CD8-positive, alpha-beta memory T cell (primary cell): Measurements from ENCODE around the gene RBM20. TPM values are rescaled to one million over a fixed set of nuclear protein-coding genes. Genes with fewer than 3 reads are reported as not detected.
"Not testable (repeated sequence)": the region's sequence is repeated elsewhere in the genome, so short reads cannot be mapped to it uniquely, and the experiment has no call there.

Source experiments
- CTCF ChIA-PET: fragments of 350-600 bp; sonication (Branson Sonifier 250); formaldehyde crosslinking; loops from one replicate; lab custom pipeline; 2021; ENCODE audit warnings: antibody characterized with exemption; lab: Charles Lee
- POLR2A ChIA-PET: fragments of 350-600 bp; sonication (Branson Sonifier 250); formaldehyde crosslinking; loops from one replicate; lab custom pipeline; 2021; ENCODE audit warnings: antibody characterized with exemption; lab: Charles Lee
- DNase-seq, 5 donors: peaks; one replicate each; pipeline versions ENCODE4 v3.0.0 to v3.0.0-alpha.2; 2020 to 2022; ENCODE audit warnings: mixed read lengths in 1 of 5
- H3K27ac ChIP-seq: one replicate; pipeline ENCODE4 v1.7.0; 2013; ENCODE audit warnings: low read depth, mild to moderate bottlenecking, low read length, moderate library complexity
- H3K27me3 ChIP-seq: 2 replicates; pipeline ENCODE4 v1.7.0; 2013; ENCODE audit warnings: low read length, mild to moderate bottlenecking; ENCODE audit not compliant: insufficient read depth, poor library complexity, severe bottlenecking
- H3K36me3 ChIP-seq: 2 replicates; pipeline ENCODE4 v1.7.0; 2013; ENCODE audit warnings: mild to moderate bottlenecking, low read length, moderate library complexity; ENCODE audit not compliant: insufficient read depth
- H3K4me1 ChIP-seq: 2 replicates; pipeline ENCODE4 v1.7.0; 2013; ENCODE audit warnings: mild to moderate bottlenecking, low read length, moderate library complexity; ENCODE audit not compliant: insufficient read depth
- H3K4me3 ChIP-seq: 2 replicates; pipeline ENCODE4 v1.7.0; 2013; ENCODE audit warnings: mild to moderate bottlenecking, low read length
- H3K9me3 ChIP-seq: 2 replicates; pipeline ENCODE4 v1.7.0; 2013; ENCODE audit warnings: mild to moderate bottlenecking, low read length
- H3K27ac Mint-ChIP-seq, 8 donors: one replicate each; pipeline ENCODE4 v1.8.0; 2020 to 2021; ENCODE audit warnings: mixed read lengths in 8 of 8, mild to moderate bottlenecking in 6 of 8, inconsistent platforms in 3 of 8, moderate library complexity in 3 of 8
- H3K27me3 Mint-ChIP-seq, 2 donors: one replicate each; pipeline ENCODE4 v1.8.0; 2020 to 2021; ENCODE audit warnings: mixed read lengths in 2 of 2, mild to moderate bottlenecking in 1 of 2, moderate library complexity in 1 of 2
- H3K36me3 Mint-ChIP-seq, 3 donors: one replicate each; pipeline ENCODE4 v1.8.0; 2020 to 2021; ENCODE audit warnings: mixed read lengths in 3 of 3, inconsistent platforms in 1 of 3, mild to moderate bottlenecking in 1 of 3
- H3K4me1 Mint-ChIP-seq, 3 donors: one replicate each; pipeline ENCODE4 v1.8.0; 2020 to 2021; ENCODE audit warnings: mixed read lengths in 3 of 3, inconsistent platforms in 1 of 3, mild to moderate bottlenecking in 1 of 3
- H3K4me3 Mint-ChIP-seq, 7 donors: one replicate each; pipeline ENCODE4 v1.8.0; 2020 to 2021; ENCODE audit warnings: mixed read lengths in 7 of 7, mild to moderate bottlenecking in 6 of 7, moderate library complexity in 4 of 7, inconsistent platforms in 2 of 7
- H3K9me3 Mint-ChIP-seq, 5 donors: one replicate each; pipeline ENCODE4 v1.8.0; 2020 to 2022; ENCODE audit warnings: mixed read lengths in 5 of 5, mild to moderate bottlenecking in 3 of 5, moderate library complexity in 2 of 5, inconsistent platforms in 1 of 5
- polyA plus RNA-seq: library from polyadenylated mRNA; unstranded; fragments of 300-500 nt; fragmentation: Illumina TruSeq; gene quantifications from one replicate; pipeline ENCODE4 v1.2.3, GENCODE V29; 2021
- total RNA-seq, 2 experiments: library from RNA; stranded (reverse); gene quantifications; one replicate each; pipeline ENCODE4 v1.2.3, GENCODE V29; 2021

Gene RBM20
- total and polyA plus RNA-seq, 3 experiments from 2014 or later, result 0.07 to 0.09 TPM; not detected in 1

DNA sequence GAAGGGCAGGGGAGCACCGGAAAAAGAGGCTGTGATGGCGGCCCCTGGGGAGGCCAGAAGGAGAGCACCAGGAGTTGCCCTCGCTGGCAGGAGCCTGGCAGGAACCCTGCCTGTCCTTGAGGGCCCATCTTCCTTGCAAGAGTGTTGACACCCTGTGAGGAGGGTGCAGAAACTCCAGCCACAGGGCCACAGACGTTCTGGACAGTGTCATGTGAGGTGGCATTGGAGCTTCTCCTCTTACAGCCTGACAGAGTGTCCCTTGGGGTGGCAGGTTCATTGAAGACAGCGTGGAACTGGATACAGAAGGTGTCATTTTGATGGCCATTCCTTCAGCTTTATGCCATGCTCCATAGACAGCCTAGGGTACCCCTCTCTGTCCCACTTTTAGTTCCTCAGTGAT is 54.2 kb downstream of the RBM20 start:
- no peak for DNase-seq
- H3K4me3 Mint-ChIP-seq, result no peak overlapping the region
- Histone ChIP-seq H3K9me3 (no peaks in the 10 kb centered on the region), H3K36me3 (no peaks in the 10 kb centered on the region), H3K27ac (no peak overlapping the region), H3K4me3 (no peak overlapping the region), H3K4me1 (no peaks in the 10 kb centered on the region), H3K27me3 (no peaks in the 10 kb centered on the region)
- CTCF ChIA-PET, result no interaction called here
- H3K4me1 Mint-ChIP-seq, result no peaks in the 10 kb centered on the region
- H3K9me3 Mint-ChIP-seq, result peaks cover 0 to 1% (median 0%) of the 10 kb centered on the region in 5 donors
- H3K36me3 Mint-ChIP-seq, result peaks cover 0 to 7% (median 0%) of the 10 kb centered on the region in 3 donors
- no peak overlapping the region for H3K27ac Mint-ChIP-seq
- H3K27me3 Mint-ChIP-seq, result peaks cover 8 to 22% of the 10 kb centered on the region in 2 donors
- POLR2A ChIA-PET, result no interaction called here

DNA sequence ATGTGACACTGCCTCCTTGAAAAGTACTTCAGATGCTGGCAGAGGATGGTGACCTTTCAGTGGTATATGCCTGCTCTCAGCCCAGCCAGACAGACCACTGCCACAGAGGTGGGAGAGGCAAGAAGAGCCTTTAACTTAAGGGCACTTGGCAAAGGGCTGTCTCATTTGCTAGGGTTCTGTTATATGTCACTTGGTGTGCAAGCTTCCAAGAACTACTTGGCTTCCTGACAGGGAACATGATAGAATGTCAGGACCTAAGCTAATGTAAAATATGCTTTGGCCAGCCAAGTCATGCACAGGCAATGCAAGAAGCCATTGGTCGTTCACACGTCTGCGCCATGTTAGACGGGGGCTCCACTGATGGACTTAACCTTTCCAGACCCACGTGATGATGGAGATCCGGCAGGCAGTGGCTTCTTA is 54.7 kb downstream of the RBM20 start:
- POLR2A ChIA-PET, result no interaction called here
- CTCF ChIA-PET, result no interaction called here
- H3K4me3 ChIP-seq, result no peak overlapping the region
- no peaks in the 10 kb centered on the region for H3K36me3 ChIP-seq
- Mint-ChIP-seq H3K4me1 (no peaks in the 10 kb centered on the region), H3K9me3 (no peaks in the 10 kb centered on the region), H3K4me3 (no peak overlapping the region), H3K27ac (no peak overlapping the region), H3K36me3 (peaks cover 0 to 7% (median 0%) of the 10 kb centered on the region in 3 donors), H3K27me3 (peaks cover 8 to 20% of the 10 kb centered on the region in 2 donors)
- no peak for DNase-seq
- no peaks in the 10 kb centered on the region for H3K4me1 ChIP-seq
- H3K9me3 ChIP-seq, result no peaks in the 10 kb centered on the region
- no peak overlapping the region for H3K27ac ChIP-seq
- H3K27me3 ChIP-seq, result no peaks in the 10 kb centered on the region

DNA sequence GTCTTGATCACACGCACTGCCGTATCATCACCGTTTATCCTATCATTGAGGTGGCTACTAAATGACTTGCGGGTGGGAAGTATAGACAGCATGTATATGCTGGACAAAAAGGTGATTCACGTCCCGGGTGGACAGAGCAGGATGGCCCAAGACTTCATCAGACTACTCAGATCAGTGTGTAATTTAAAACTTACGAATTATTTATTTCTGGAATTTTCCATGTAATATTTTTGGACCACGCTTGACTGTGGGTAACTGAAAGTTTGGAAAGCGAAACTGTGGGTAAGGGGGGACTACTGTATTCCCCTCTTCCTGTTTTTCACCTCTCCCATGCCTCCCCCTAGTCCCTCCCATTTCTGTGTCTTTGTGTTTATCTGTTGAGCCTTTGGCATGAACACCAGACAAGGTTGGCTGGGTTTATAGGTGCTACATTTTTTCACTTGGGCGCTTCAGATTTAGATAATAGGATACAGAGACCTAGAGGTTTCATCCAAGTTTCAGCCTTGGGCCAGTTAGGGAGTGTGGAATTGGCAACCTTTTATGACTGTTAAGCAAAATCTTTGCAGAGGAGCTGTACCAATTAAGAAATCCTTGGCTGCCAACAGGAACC is 55.8 kb downstream of the RBM20 start:
- Mint-ChIP-seq H3K36me3 (peaks cover 0 to 4% (median 0%) of the 10 kb centered on the region in 3 donors), H3K27me3 (peaks cover 8 to 15% of the 10 kb centered on the region in 2 donors), H3K27ac (no peak overlapping the region), H3K4me3 (no peak overlapping the region), H3K4me1 (no peaks in the 10 kb centered on the region), H3K9me3 (no peaks in the 10 kb centered on the region)
- Histone ChIP-seq H3K4me1 (no peaks in the 10 kb centered on the region), H3K4me3 (no peak overlapping the region), H3K27ac (no peak overlapping the region), H3K9me3 (no peaks in the 10 kb centered on the region), H3K27me3 (no peaks in the 10 kb centered on the region), H3K36me3 (no peaks in the 10 kb centered on the region)
- CTCF ChIA-PET, result no interaction called here
- POLR2A ChIA-PET, result no interaction called here
- no peak for DNase-seq

DNA sequence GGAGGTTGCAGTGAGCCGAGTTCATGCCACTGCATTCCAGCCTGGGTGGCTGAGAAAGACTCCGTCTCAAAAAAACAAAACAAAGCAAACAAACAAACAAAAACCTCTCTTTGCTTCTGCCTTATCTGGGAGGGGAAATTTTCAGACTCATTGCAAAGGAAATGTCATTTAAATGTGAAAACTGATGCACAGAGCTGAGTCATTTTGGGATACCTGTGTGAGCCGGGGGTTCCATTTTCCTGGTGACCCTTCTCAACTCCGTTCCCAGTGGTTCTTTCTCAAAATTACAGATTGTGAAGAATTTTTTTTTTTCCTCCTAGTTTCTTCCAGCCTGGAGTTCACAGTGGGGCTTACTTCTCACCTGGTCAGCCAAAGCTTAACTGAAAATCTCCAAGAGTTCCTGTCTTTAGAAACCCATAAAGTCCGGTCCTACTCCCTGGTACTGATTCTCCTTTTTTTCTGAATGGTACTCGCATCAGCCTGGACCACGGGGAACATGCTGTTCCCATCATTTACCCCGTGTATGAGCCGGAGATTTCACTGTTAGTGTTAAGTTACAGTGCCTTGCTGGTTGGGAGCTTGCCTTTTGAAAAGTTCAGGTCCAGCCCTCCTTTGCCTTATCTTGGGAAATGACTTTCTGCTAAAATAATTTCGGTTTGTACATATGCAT is 56.9 kb downstream of the RBM20 start:
- H3K9me3 Mint-ChIP-seq, result no peaks in the 10 kb centered on the region
- H3K27me3 Mint-ChIP-seq, result peaks cover 7 to 8% of the 10 kb centered on the region in 2 donors
- peaks cover 0 to 4% (median 0%) of the 10 kb centered on the region in 3 donors for H3K36me3 Mint-ChIP-seq
- no peaks in the 10 kb centered on the region for H3K4me1 Mint-ChIP-seq
- DNase-seq, result no peak
- Histone ChIP-seq H3K4me3 (no peak overlapping the region), H3K27ac (no peak overlapping the region), H3K36me3 (no peaks in the 10 kb centered on the region), H3K27me3 (no peaks in the 10 kb centered on the region), H3K4me1 (no peaks in the 10 kb centered on the region), H3K9me3 (no peaks in the 10 kb centered on the region)
- ChIA-PET POLR2A (no interaction called here), CTCF (interaction anchor here (1.2 kb wide), 1 partner anchor 27 kb away, joined by 3 read pairs; no protein-coding TSS in a partner anchor)
- no peak overlapping the region for H3K4me3 Mint-ChIP-seq
- H3K27ac Mint-ChIP-seq, result no peak overlapping the region

DNA sequence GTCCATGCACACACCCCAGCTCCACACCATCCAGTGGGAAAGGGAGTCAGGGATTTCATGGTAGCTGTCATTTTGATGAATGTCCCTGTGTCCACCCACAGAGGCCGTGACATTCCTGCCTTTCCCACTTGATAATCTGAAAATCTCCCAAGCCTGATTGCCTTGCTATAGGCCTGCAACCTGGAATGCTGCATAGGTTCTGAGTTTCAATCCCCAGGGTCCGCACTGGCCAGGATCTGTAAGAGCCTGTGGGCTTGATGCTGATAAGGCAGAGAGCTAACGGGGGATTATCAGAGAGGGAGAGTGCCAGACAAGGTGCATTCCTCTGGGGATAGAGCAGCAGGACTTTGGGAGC is 57.5 kb downstream of the RBM20 start:
- H3K4me1 Mint-ChIP-seq, result no peaks in the 10 kb centered on the region
- no peak overlapping the region for H3K4me3 ChIP-seq
- no peaks in the 10 kb centered on the region for H3K36me3 ChIP-seq
- ChIA-PET CTCF (interaction anchor here (1.2 kb wide), 1 partner anchor 28 kb away, joined by 3 read pairs; no protein-coding TSS in a partner anchor), POLR2A (no interaction called here)
- no peaks in the 10 kb centered on the region for H3K9me3 ChIP-seq
- H3K27me3 Mint-ChIP-seq, result peaks cover 8 to 12% of the 10 kb centered on the region in 2 donors
- H3K9me3 Mint-ChIP-seq, result no peaks in the 10 kb centered on the region
- no peaks in the 10 kb centered on the region for H3K27me3 ChIP-seq
- no peak overlapping the region for H3K4me3 Mint-ChIP-seq
- DNase-seq, result no peak
- H3K36me3 Mint-ChIP-seq, result peaks cover 0 to 4% (median 0%) of the 10 kb centered on the region in 3 donors
- H3K4me1 ChIP-seq, result no peaks in the 10 kb centered on the region
- H3K27ac Mint-ChIP-seq, result no peak overlapping the region
- no peak overlapping the region for H3K27ac ChIP-seq

DNA sequence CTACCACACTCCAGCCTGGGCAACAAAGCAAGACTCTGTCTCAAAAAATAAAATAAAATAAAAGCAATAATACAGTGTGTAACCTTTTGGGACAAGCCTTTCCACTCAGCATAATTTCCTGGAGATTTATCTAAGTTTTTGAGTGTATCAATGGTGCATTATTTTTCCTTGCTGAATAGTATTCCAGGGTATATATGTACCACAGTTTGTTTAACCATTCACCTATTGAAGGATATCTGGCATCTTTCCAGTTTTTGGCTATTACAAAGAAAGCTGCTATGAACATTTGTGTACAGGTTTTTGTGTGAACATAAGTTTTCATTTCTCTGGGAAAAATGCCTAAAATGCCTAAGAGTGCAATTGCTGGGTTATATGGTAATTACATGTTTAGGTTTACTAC is 59.9 kb downstream of the RBM20 start:
- POLR2A ChIA-PET, result interaction anchor here (0.7 kb wide), 1 partner anchor 138 kb away, joined by 3 read pairs; no protein-coding TSS in a partner anchor

DNA sequence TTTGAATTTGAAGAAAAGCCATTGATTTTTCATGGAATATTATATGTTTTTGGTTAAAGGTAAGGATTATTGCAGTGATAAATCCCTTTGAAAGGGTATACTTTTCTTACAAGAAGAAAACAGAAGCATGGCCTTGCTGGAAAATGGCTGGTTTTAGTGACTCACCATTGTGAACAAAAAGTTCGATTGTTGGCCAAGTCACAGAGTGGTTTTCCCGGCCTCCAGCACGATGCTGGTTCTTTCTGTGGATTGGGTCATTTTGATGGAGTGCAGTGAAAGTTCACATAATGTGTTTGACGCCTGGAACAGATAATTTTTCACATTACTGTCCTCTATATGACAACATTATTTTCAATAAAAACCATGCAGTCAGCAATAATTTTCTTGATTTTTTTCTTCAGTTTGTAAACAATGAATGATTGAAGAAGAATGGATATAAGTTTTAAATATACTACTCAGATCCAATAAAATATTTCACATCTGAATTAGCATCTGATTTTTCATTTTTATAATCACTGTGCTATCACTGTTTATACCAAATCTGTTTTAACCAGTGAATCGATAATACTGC is 60.9 kb downstream of the RBM20 start:
- no peak overlapping the region for H3K4me3 ChIP-seq
- Mint-ChIP-seq H3K9me3 (no peaks in the 10 kb centered on the region), H3K27me3 (peaks cover 7 to 19% of the 10 kb centered on the region in 2 donors), H3K27ac (no peak overlapping the region), H3K36me3 (peaks cover 0 to 2% (median 0%) of the 10 kb centered on the region in 3 donors), H3K4me1 (no peaks in the 10 kb centered on the region), H3K4me3 (no peak overlapping the region)
- H3K36me3 ChIP-seq, result no peaks in the 10 kb centered on the region
- H3K27ac ChIP-seq, result no peak overlapping the region
- H3K9me3 ChIP-seq, result no peaks in the 10 kb centered on the region
- DNase-seq, result no peak
- H3K27me3 ChIP-seq, result no peaks in the 10 kb centered on the region
- H3K4me1 ChIP-seq, result no peaks in the 10 kb centered on the region
- CTCF ChIA-PET, result no interaction called here
- POLR2A ChIA-PET, result interaction anchor here (0.7 kb wide), 1 partner anchor 137 kb away, joined by 3 read pairs; no protein-coding TSS in a partner anchor

More for the DNA sequence above, 59.9 kb downstream of the RBM20 start:
- no peaks in the 10 kb centered on the region for H3K36me3 ChIP-seq
- no peaks in the 10 kb centered on the region for H3K4me1 ChIP-seq
- no peak overlapping the region for H3K27ac Mint-ChIP-seq
- H3K4me1 Mint-ChIP-seq, result no peaks in the 10 kb centered on the region
- peaks cover 0 to 2% (median 0%) of the 10 kb centered on the region in 3 donors for H3K36me3 Mint-ChIP-seq
- H3K9me3 ChIP-seq, result no peaks in the 10 kb centered on the region
- no peaks in the 10 kb centered on the region for H3K9me3 Mint-ChIP-seq
- CTCF ChIA-PET, result no interaction called here
- no peak overlapping the region for H3K27ac ChIP-seq
- H3K27me3 Mint-ChIP-seq, result peaks cover 7 to 17% of the 10 kb centered on the region in 2 donors
- no peaks in the 10 kb centered on the region for H3K27me3 ChIP-seq
- no peak overlapping the region for H3K4me3 ChIP-seq
- DNase-seq, result no peak
- H3K4me3 Mint-ChIP-seq, result no peak overlapping the region

DNA sequence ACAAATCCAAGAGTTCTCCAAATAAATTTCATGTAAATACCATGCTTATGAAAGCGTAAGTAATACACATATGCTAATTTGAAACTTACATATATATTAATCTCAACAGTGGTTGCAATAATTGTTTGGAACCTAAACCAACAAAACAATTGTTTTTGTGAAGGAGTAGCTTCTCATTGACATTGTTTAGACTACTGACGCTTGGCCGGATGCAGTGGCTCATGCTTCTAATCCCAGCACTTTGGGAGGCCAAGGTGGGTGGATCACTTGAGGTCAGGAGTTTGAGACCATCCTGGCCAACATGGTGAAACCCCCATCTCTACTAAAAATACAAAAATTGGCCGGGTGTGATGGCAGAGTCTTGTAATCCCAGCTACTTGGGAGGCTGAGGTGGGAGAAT is 61.5 kb downstream of the RBM20 start:
- H3K27me3 Mint-ChIP-seq, result peaks cover 7 to 19% of the 10 kb centered on the region in 2 donors
- H3K27ac Mint-ChIP-seq, H3K9me3 ChIP-seq, DNase-seq, H3K4me1 Mint-ChIP-seq, H3K4me3 Mint-ChIP-seq, H3K27ac ChIP-seq, H3K9me3 Mint-ChIP-seq, H3K4me1 ChIP-seq, CTCF ChIA-PET, POLR2A ChIA-PET, H3K27me3 ChIP-seq, H3K36me3 ChIP-seq, H3K4me3 ChIP-seq, H3K36me3 Mint-ChIP-seq: not testable (repeated sequence)
